K562 treated with DMSO at 1 percent for 24 hours (cell line): ENCODE data around the gene PRKD2. TPM values are rescaled to one million over a fixed set of nuclear protein-coding genes. Genes with fewer than 3 reads are reported as not detected.

Experiments
- total RNA-seq: library from RNA; unstranded; fragments of 300-600 nt; gene quantifications from 2 replicates; pipeline ENCODE4 v1.2.3, GENCODE V29; 2022; ENCODE audit warnings: low read depth; ENCODE audit not compliant: insufficient read depth

PRKD2 gene
- 79.6 and 82.6 TPM in 2 replicates for total RNA-seq

GRCh38 chr19:46717034-46717715 lies at the start of gene PRKD2:
Gene PRKD2 (minus strand): TSS chr19:46717114. CDS start chr19:46716370, 744 bp downstream.

DNA sequence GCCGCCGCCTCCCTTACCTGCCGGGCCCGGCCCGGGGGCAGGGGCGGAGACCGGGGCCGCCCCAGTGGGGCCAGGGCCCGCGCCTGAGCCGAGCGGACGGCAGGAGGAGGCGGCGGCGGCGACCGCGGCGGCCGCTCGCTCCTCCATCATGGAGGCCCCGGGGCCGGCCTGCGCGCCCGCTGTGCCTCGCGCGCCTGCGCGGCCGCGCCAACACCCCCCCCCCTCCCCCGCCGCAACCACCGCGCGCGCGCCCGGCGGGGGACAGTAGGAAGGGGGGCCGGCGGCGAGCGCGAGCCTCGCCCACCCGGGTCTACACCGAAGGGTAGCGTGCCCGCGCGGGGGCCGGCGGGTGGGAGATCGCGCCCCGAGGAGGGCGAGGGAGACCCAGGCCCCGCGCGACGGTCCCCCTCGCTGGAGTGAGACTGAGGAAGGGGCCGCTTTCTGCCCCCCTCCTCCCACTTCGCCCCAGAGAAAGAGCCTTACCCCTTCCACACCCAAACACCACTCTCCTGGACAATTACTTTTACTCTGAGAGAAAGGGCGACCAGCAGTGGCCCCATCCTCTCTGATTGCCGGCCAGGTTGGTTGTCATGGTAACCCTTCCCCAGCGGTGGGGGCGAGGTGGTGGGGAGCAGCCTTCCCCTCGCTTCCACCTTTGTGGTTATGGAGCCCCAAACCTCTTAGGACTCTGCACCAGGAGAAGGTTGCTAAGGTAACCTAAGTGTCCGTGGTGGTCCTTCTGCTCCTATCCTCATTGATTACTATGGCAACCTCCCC lies 29.6 kb upstream of the PRKD2 start, which contains the start of gene STRN4:
TSS of gene STRN4 (minus strand) at position 170 of the 777 bp plus-strand sequence. CDS start at position 150, 20 bp downstream.

DNA sequence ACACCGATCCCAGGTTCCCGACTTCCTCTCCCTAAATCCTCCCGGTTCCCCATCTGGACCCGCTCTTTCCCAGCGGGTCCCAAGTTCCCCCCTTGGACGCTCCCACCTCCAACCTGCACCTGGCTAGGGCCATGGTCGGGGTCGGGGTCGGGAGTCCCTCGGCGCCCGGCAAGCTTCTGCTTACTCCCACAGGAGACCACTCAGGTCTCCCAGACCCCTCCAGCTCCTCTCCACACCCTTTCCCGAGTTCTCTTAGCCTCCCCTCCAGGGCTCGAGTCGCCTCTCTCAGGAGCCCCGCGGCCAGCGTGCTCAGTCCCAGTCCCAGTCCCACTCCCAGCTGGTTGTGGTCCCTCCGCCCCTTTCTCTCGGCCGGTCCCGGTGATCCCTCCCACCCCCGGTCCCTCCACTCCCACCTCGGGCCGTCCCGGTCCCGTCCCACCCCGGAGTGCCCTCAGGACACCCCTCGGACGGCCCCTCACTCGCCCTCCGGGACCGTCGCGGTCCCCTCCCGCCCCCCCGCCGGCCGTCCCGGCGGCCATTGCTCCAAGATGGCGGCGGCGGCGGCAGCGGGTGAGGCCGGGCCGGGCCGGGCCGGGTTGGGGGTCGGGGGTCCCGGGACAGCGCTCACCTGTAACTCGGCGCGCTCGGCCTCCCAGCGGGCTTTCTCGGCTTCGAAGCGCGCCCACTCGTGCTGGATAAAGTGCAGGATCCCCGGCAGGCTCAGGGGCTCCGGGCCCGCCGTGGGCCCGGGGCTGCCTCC lies 28.8 kb upstream of the PRKD2 start, which contains the start of gene FKRP:
TSS of gene FKRP (plus strand) at position 537 of the 760 bp plus-strand sequence. CDS start 9,394 bp downstream, outside the sequence.

DNA sequence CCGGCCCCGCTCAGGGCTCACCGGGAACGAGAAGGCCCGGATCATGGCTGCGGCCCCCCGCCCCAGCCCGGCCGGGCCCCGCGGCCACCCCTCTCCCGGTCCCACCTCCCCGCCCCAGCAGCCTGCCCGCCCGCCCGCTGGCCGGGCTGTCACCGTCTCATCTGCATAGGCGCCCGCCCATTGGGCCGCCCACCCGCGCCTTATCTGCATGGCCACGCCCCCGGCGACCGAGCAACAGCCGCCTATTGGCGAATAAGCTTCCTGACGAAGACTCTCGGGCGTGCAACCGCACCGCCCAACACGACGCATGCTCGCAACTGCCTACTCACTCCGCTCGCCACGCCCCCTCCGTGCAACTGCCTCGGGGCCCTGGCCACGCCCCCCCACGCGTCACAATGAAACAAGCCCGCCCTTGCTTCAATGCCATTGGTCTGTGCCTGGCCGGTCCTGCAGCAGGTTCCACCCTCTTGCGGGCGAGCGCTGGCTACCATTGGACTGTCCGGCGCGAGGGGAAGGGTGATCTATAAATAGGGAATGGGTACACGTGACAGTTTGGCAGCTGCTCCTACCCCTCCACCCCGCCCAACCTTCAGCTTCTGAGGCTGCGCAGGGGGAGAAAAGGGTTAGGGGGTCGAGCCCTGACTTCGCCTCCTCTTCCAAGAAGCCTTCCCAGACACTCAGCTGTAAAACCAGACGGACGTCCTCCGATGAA lies 55.7 kb downstream of the PRKD2 start, which contains the start of gene DACT3:
TSS of gene DACT3 (minus strand) at position 163 of the 712 bp plus-strand sequence. CDS start at position 45, 118 bp downstream.

DNA sequence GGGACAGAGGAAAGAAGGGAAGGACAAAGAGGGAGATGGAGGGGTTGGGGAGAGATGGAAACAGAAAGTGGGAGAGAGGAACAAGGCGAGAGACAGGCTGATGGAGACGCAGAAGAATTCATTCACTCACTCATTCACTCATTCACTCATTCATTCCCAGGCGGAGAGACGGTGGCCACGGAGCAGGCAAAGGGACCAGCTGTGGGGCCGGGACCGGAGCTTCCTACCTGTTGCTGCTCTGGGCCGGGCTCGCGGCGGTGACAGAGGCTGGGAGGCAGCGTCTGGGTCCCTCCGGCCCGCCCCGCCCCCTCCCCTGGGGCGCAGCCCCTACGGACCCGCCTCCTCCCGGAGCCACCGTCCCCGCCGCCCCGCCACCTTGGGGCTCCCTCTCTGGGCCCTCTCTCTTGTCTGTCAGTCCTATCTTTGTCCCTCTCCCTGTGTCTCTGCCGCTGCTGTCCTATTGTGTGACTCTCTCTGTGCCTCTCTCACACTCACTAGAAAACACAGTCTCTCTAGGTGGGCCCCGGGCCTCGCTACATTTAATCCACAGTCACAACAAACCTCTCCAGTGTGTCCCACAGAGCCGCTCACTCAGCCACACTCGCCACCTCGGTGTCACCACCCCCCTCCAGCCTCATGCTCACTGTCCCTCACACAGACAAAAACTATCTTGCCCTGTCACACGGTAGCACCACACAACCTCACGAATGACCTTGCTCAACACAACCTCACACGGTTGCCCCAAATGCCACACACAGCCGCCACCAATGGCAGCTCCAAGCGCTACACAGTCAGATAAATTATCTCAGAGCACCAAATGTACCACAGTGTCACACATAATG lies 80.8 kb downstream of the PRKD2 start, which contains the start of gene GNG8:
TSS of gene GNG8 (minus strand) at position 283 of the 842 bp plus-strand sequence. CDS start 1,520 bp downstream, outside the sequence.

DNA sequence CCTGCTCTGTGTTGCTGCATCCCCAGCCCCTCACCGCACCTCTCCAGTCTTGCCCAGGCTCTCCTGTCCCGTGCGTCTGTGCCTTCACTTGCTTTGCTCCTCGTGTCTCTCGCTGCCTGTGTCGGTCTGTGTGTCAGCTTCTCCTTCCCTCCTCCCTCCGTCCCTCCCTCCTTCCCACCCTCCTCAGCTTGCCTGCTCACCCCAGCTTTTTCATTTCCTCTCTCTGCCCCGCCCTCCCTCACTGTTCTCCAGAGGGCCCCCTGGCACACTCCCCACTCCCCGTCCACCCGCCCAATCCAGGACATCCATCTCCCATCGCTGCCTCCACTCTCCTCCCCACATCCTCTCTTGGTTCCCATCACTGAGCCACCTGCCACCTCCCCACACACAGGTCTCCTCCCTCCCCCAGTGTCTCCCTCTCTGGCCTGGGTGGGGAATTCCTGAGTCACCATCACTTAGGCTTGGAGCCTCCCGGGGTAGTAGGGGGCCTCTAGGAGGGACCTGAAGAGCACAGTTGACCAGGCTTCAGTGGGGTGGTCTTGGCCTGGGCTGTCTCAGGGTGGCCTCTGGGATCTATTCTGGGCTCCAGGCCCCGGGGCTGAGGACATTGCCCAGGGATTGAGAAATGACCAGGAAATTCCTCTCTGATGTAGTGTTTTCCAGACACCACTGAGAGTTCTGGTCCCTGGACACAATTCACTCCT lies 91.8 kb downstream of the PRKD2 start, which contains the start of gene PTGIR:
TSS of gene PTGIR (minus strand) at position 132 of the 704 bp plus-strand sequence. CDS start 864 bp downstream, outside the sequence.

Other genes starting within 250 kb of the PRKD2 start
- 16.6 and 17.2 TPM in 2 replicates for gene PNMA8A, start 245.6 kb downstream of the PRKD2 start, total RNA-seq
- not detected in 2 replicates for gene PNMA8B, start 221.2 kb downstream of the PRKD2 start, total RNA-seq
- 359 and 376 TPM in 2 replicates for gene CALM3, start 115.8 kb downstream of the PRKD2 start, total RNA-seq
- gene PTGIR, start 92.0 kb downstream of the PRKD2 start, total RNA-seq: not detected in 2 replicates
- not detected in 2 replicates for gene GNG8, start 80.9 kb downstream of the PRKD2 start, total RNA-seq
- 5.0 and 5.6 TPM in 2 replicates for gene DACT3, start 55.9 kb downstream of the PRKD2 start, total RNA-seq
- gene FKRP, start 28.9 kb upstream of the PRKD2 start, total RNA-seq: 66.9 and 77.4 TPM in 2 replicates
- 98.4 and 113 TPM in 2 replicates for gene STRN4, start 29.3 kb upstream of the PRKD2 start, total RNA-seq
- 618 and 623 TPM in 2 replicates for gene SLC1A5, start 71.5 kb upstream of the PRKD2 start, total RNA-seq
- 459 and 462 TPM in 2 replicates for gene AP2S1, start 133.7 kb upstream of the PRKD2 start, total RNA-seq
- 29.9 and 30.3 TPM in 2 replicates for gene ARHGAP35, start 143.9 kb upstream of the PRKD2 start, total RNA-seq